Endodermal cell (in vitro differentiated cells): ENCODE data around the gene CCS. TPM values are rescaled to one million over a fixed set of nuclear protein-coding genes. Genes with fewer than 3 reads are reported as not detected.
A peak's percentile ranks its signal among the peaks of the same experiment; 100 is the strongest.

ENCODE experiments used
- DNase-seq: peaks from one replicate; pipeline ENCODE4 v3.0.0-alpha.2; 2017
- H3K27ac ChIP-seq: 2 replicates; pipeline ENCODE4 v1.5.1; 2013; ENCODE audit warnings: mild to moderate bottlenecking, low read depth, low read length, moderate library complexity
- H3K27me3 ChIP-seq: 2 replicates; pipeline ENCODE4 v1.6.1; 2013; ENCODE audit warnings: mild to moderate bottlenecking, low read length, moderate library complexity; ENCODE audit not compliant: insufficient read depth, control insufficient read depth, poor library complexity, severe bottlenecking
- H3K36me3 ChIP-seq: 2 replicates; pipeline ENCODE4 v1.7.0; 2013; ENCODE audit warnings: mild to moderate bottlenecking, low read length, moderate library complexity; ENCODE audit not compliant: control insufficient read depth, insufficient read depth
- H3K4me1 ChIP-seq: one replicate; pipeline ENCODE4 v1.7.0; 2013; ENCODE audit warnings: low read length; ENCODE audit not compliant: control insufficient read depth, insufficient read depth
- H3K4me3 ChIP-seq: 2 replicates; pipeline ENCODE4 v1.5.1; 2013; ENCODE audit warnings: mild to moderate bottlenecking, low read length, moderate library complexity
- H3K9ac ChIP-seq: 2 replicates; pipeline ENCODE4 v1.6.1; 2013; ENCODE audit warnings: mild to moderate bottlenecking, low read length, moderate library complexity; ENCODE audit not compliant: poor library complexity, severe bottlenecking; ENCODE audit errors: extremely low read depth
- H3K9me3 ChIP-seq: 2 replicates; pipeline ENCODE4 v1.6.1; 2013; ENCODE audit warnings: mild to moderate bottlenecking, low read length, moderate library complexity; ENCODE audit not compliant: control insufficient read depth
- H3K27ac Mint-ChIP-seq: 2 replicates; pipeline ENCODE4 v1.8.0; 2020; ENCODE audit warnings: mixed read lengths
- H3K27me3 Mint-ChIP-seq: 2 replicates; pipeline ENCODE4 v1.8.0; 2021; ENCODE audit warnings: mild to moderate bottlenecking, mixed read lengths; ENCODE audit not compliant: insufficient read depth
- H3K36me3 Mint-ChIP-seq: 2 replicates; pipeline ENCODE4 v1.8.0; 2020; ENCODE audit warnings: low read depth, mixed read lengths
- H3K4me1 Mint-ChIP-seq: 2 replicates; pipeline ENCODE4 v1.8.0; 2020; ENCODE audit warnings: mixed read lengths
- H3K4me3 Mint-ChIP-seq: 2 replicates; pipeline ENCODE4 v1.8.0; 2020; ENCODE audit warnings: mild to moderate bottlenecking, moderate library complexity, mixed read lengths
- H3K9me3 Mint-ChIP-seq: 2 replicates; pipeline ENCODE4 v1.8.0; 2020; ENCODE audit warnings: mild to moderate bottlenecking, mixed read lengths
- WGBS, 2 experiments: methylation state at CpG; one replicate each; pipeline versions ENCODE4 v1.1.5 to v1.1.7; 2013; ENCODE audit warnings: missing lambda C conversion rate in 2 of 2, mixed read lengths in 1 of 2; ENCODE audit not compliant: insufficient coverage in 1 of 2, insufficient read length in 1 of 2; 5-methylcytosine and 5-hydroxymethylcytosine counted together
- total RNA-seq, 2 donors: library from RNA; stranded (reverse); fragmentation: NEBNext Ultra II Directional in 1 of 2; extraction: Animal tissue kit (Norgen Biotek cat#: 25700) in 1 of 2; gene quantifications; 2 replicates in 1 of 2; 3 replicates in 1 of 2; pipeline ENCODE4 v1.2.1, GENCODE V29; 2021
- TF ChIP-seq, protein P1 (sequence below): fragments of 200-600 bp; sonication (generic); conservative IDR thresholded peaks from 2 replicates; pipeline ENCODE4 v1.5.0; 2021; ENCODE audit warnings: antibody characterized with exemption, mild to moderate bottlenecking

CCS gene
- total RNA-seq, 2 donors from 2014 or later, result 62.9 to 64.7 TPM

DNA sequence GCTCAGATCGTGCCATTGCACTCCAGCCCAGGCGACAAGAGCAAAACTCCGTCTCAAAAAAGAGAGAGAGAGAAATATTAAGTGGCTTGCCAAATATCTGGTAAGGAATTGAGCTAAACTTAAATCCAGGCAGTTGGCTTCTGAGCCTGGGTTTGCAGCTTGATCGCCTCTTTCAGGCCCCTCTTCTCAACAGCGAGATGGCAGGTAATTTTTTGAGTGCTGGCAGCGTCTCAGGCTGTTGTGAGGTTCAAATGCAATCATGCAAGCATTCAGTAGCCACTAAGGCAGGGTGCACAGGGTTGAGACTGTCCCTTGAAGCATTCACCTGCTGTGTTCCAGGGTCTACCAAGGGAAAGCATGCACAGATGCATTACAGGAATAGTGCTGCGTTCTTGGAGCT, 23.9 kb upstream of the CCS start:
- no peaks in the 10 kb centered on the region for H3K36me3 ChIP-seq
- no peak for DNase-seq
- Mint-ChIP-seq H3K36me3 (peaks cover 6% of the 10 kb centered on the region), H3K27ac (no peak overlapping the region), H3K9me3 (peaks cover 37% of the 10 kb centered on the region), H3K4me3 (no peak overlapping the region), H3K27me3 (peaks cover 4% of the 10 kb centered on the region), H3K4me1 (peaks cover 13% of the 10 kb centered on the region)
- WGBS, 2 experiments, result 94 to 95% methylated on average over 7 of the region's 7 CpGs
- H3K4me3 ChIP-seq, result no peak overlapping the region
- H3K4me1 ChIP-seq, result peaks cover 6% of the 10 kb centered on the region
- H3K27ac ChIP-seq, result no peak overlapping the region
- H3K9me3 ChIP-seq, result peaks cover 25% of the 10 kb centered on the region
- H3K9ac ChIP-seq, result no peak overlapping the region
- TF ChIP-seq, protein P1, sequence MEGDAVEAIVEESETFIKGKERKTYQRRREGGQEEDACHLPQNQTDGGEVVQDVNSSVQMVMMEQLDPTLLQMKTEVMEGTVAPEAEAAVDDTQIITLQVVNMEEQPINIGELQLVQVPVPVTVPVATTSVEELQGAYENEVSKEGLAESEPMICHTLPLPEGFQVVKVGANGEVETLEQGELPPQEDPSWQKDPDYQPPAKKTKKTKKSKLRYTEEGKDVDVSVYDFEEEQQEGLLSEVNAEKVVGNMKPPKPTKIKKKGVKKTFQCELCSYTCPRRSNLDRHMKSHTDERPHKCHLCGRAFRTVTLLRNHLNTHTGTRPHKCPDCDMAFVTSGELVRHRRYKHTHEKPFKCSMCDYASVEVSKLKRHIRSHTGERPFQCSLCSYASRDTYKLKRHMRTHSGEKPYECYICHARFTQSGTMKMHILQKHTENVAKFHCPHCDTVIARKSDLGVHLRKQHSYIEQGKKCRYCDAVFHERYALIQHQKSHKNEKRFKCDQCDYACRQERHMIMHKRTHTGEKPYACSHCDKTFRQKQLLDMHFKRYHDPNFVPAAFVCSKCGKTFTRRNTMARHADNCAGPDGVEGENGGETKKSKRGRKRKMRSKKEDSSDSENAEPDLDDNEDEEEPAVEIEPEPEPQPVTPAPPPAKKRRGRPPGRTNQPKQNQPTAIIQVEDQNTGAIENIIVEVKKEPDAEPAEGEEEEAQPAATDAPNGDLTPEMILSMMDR, result no peak
- no peaks in the 10 kb centered on the region for H3K27me3 ChIP-seq

GRCh38 chr11:66570079-66570849, 22.7 kb upstream of the CCS start:
- TF ChIP-seq, protein P1, result no peak
- DNase-seq, result peak; percentile 73
- H3K36me3 ChIP-seq, result no peaks in the 10 kb centered on the region
- Mint-ChIP-seq H3K27ac (peak overlapping the region; percentile 96), H3K9me3 (peaks cover 48% of the 10 kb centered on the region), H3K4me1 (peaks cover 13% of the 10 kb centered on the region), H3K4me3 (no peak overlapping the region), H3K36me3 (peaks cover 17% of the 10 kb centered on the region), H3K27me3 (peaks cover 7% of the 10 kb centered on the region)
- peaks cover 6% of the 10 kb centered on the region for H3K4me1 ChIP-seq
- peak overlapping the region; percentile 48 for H3K4me3 ChIP-seq
- H3K27me3 ChIP-seq, result no peaks in the 10 kb centered on the region
- H3K9me3 ChIP-seq, result peaks cover 26% of the 10 kb centered on the region
- WGBS, 2 experiments, result 47 to 48% methylated on average over 4 to 5 of the region's 5 CpGs
- H3K9ac ChIP-seq, result peak overlapping the region; percentile 66
- peak overlapping the region; percentile 34 for H3K27ac ChIP-seq

GRCh38 chr11:66570850-66571180, 22.2 kb upstream of the CCS start:
- H3K4me1 Mint-ChIP-seq, result peaks cover 13% of the 10 kb centered on the region
- Histone ChIP-seq H3K36me3 (no peaks in the 10 kb centered on the region), H3K9me3 (peaks cover 26% of the 10 kb centered on the region), H3K9ac (no peak overlapping the region), H3K4me1 (peaks cover 6% of the 10 kb centered on the region), H3K27me3 (no peaks in the 10 kb centered on the region), H3K27ac (no peak overlapping the region), H3K4me3 (peak overlapping the region; percentile 48)
- no peak overlapping the region for H3K4me3 Mint-ChIP-seq
- whole genome bisulfite sequencing, 2 experiments, result 85 to 100% methylated on average over 1 to 2 of the region's 2 CpGs
- H3K27me3 Mint-ChIP-seq, result peaks cover 7% of the 10 kb centered on the region
- TF ChIP-seq, protein P1, result no peak
- peaks cover 54% of the 10 kb centered on the region for H3K9me3 Mint-ChIP-seq
- DNase-seq, result no peak
- peaks cover 18% of the 10 kb centered on the region for H3K36me3 Mint-ChIP-seq
- peak overlapping the region; percentile 96 for H3K27ac Mint-ChIP-seq
